Right atrium auricular region (tissue), 2 donors: ENCODE measurements around the gene LTA4H. TPM values are rescaled to one million over a fixed set of nuclear protein-coding genes. Genes with fewer than 3 reads are reported as not detected.

Experiments used
- DNase-seq: peaks from one replicate; pipeline ENCODE4 v3.0.0-alpha.2; 2019; ENCODE audit warnings: low spot score
- H3K27ac ChIP-seq, 2 donors: fragments of 200-600 bp; sonication (generic); 1 replicate in 1 of 2; 2 replicates in 1 of 2; pipeline ENCODE4 v1.5.1; 2016 to 2019
- H3K27me3 ChIP-seq, 2 donors: fragments of 200-600 bp; sonication (generic); one replicate each; pipeline versions ENCODE4 v1.5.1 to v1.6.0; 2017 to 2019
- H3K36me3 ChIP-seq: fragments of 200-600 bp; sonication (generic); one replicate; pipeline ENCODE4 v1.5.1; 2016
- H3K4me1 ChIP-seq, 2 donors: fragments of 200-600 bp; sonication (generic); one replicate each; pipeline versions ENCODE4 v1.5.1 to v1.6.0; 2017 to 2019
- H3K4me3 ChIP-seq, 2 donors: fragments of 200-600 bp; sonication (generic); 1 replicate in 1 of 2; 2 replicates in 1 of 2; pipeline ENCODE4 v1.5.1; 2017 to 2019; ENCODE audit warnings: mild to moderate bottlenecking in 1 of 2, moderate library complexity in 1 of 2
- H3K9me3 ChIP-seq, 2 donors: fragments of 200-600 bp; sonication (generic); one replicate each; pipeline ENCODE4 v1.5.1; 2019
- total RNA-seq, 2 donors: library from RNA; depleted of rRNA; stranded (reverse); fragments of >200 nt; gene quantifications; one replicate each; pipeline ENCODE4 v1.1.0, GENCODE V29; 2016
- TF ChIP-seq, protein P1 (sequence below), 2 donors: fragments of 200-600 bp; sonication (generic); IDR thresholded peaks; one replicate each; pipeline ENCODE4 v1.5.1; 2019; ENCODE audit warnings: antibody characterized with exemption in 2 of 2

The LTA4H gene
- total RNA-seq, result 10 to 100 TPM; 42.3 to 45.5 TPM

DNA sequence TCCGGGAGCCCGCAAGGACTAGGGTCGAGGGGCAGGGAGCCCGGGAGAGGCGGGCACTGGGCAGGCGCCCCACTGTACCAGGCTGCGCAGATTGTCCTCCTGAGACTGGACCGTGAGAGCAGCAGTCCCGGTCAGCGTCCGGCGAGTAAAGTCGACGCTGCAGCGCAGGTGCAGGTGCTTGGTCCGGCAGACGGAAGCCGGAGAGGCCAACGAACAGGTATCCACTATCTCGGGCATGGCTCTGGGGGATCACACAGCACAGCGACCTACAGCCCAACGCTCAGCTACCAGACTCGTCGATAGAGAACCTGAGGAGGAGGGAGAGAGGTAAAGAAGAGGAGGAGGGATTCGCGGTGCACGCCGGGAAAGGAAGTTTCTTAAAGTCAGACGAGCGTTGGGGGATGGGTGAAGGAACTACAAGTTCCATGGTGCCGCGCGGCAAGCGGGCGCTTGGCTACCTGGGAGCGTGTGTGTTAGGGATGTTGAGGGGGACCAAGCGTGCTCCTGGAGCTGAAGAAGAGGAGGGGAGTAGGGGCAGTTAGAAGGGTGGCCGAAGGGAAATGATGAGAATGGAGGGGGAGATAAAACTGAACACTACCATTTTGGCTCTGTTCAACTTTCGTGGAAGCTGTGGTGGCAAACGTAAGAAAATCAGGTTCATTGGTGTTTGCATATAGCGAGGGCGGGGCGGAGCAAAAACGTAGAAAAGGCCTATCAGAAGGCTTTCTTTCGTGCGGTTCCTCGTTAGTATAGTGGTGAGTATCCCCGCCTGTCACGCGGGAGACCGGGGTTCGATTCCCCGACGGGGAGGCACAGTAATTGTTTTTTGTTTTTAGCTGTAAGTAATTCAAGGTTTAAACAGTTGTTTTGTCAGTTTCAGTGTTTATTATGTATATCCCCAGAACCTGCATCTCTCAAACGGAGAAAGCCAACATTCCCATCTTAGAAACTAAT is at the start of gene LTA4H:
TSS of gene LTA4H (minus strand) at position 305 of the 954 bp plus-strand sequence. CDS start at position 237, 68 bp downstream.
- peaks cover 0 to 14% of the 10 kb centered on the region in 2 donors for H3K4me1 ChIP-seq

DNA sequence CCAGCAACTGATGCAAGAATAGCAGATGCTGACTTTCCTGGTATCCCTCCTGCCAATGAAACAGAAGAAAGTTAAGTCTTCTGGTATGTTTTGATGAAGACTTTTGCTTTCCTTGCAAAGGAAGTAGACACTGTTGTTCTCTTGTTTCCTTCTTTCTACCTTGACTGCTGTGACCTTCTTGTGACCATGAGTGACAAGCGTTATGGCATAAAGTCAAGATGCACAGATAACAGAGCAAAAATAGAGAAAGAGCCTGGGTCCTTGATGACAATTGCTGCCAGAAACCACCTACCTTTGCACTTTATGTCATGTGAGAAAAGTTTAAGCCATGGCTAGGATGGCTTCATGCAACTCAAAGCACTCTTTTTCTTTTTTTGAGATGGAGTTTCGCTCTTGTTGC is 49.2 kb upstream of the LTA4H start:
- Histone ChIP-seq H3K4me3 (no peak overlapping the region), H3K27me3 (no peaks in the 10 kb centered on the region), H3K4me1 (no peaks in the 10 kb centered on the region), H3K36me3 (no peaks in the 10 kb centered on the region), H3K9me3 (peaks cover 0 to 5% of the 10 kb centered on the region in 2 donors), H3K27ac (no peak overlapping the region)
- TF ChIP-seq, protein P1, sequence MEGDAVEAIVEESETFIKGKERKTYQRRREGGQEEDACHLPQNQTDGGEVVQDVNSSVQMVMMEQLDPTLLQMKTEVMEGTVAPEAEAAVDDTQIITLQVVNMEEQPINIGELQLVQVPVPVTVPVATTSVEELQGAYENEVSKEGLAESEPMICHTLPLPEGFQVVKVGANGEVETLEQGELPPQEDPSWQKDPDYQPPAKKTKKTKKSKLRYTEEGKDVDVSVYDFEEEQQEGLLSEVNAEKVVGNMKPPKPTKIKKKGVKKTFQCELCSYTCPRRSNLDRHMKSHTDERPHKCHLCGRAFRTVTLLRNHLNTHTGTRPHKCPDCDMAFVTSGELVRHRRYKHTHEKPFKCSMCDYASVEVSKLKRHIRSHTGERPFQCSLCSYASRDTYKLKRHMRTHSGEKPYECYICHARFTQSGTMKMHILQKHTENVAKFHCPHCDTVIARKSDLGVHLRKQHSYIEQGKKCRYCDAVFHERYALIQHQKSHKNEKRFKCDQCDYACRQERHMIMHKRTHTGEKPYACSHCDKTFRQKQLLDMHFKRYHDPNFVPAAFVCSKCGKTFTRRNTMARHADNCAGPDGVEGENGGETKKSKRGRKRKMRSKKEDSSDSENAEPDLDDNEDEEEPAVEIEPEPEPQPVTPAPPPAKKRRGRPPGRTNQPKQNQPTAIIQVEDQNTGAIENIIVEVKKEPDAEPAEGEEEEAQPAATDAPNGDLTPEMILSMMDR (IDR thresholded peaks at IDR 0.05), result no peak
- no peak for DNase-seq

More for the DNA sequence above, at the start of gene LTA4H:
- peak within 1 kb of the TSS; percentile 83 to 88 for H3K27ac ChIP-seq
- H3K9me3 ChIP-seq, result no peaks in the 10 kb centered on the region
- DNase-seq, result peak; percentile 98
- H3K4me3 ChIP-seq, result peak within 1 kb of the TSS; percentile 88 to 92
- no peaks in the 10 kb centered on the region for H3K27me3 ChIP-seq
- no peaks in the 10 kb centered on the region for H3K36me3 ChIP-seq
- TF ChIP-seq, protein P1 (IDR thresholded peaks at IDR 0.05), result no peak

DNA sequence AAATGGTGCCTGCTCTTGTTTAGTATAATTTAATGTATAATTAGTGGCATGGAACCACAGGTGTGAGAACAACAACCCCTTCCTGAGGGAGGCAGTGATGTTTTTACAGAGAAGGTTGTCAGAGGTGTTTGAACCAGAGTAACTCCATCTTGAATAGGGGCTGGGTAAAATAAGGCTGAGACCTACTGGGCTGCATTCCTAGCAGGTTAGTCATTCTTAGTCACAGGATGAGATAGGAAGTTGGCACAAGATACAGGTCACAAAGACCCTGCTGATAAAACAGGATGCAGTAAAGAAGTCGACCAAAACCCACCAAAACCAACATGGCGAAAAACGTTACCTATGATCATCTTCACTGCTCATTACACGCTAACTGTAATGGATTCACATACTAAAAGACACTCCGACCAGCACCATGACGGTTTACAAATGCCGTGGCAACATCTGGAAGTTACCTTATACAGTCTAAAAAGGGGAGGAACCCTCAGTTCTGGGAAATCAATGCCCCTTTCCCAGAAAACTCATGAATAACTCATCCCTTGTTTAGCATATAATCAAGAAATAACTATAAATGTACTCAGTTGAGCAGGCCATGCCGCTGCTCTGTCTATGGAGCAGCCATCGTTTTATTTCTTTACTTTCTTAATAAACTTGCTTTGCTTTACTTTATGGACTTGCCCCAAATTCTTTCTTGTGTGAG is 47.8 kb upstream of the LTA4H start:
- H3K4me1 ChIP-seq, result peaks cover 0 to 4% of the 10 kb centered on the region in 2 donors
- H3K27ac ChIP-seq, result no peak overlapping the region
- H3K4me3 ChIP-seq, result no peak overlapping the region
- TF ChIP-seq, protein P1 (IDR thresholded peaks at IDR 0.05), result no peak
- no peaks in the 10 kb centered on the region for H3K36me3 ChIP-seq
- H3K9me3 ChIP-seq, result peaks cover 0 to 5% of the 10 kb centered on the region in 2 donors
- no peaks in the 10 kb centered on the region for H3K27me3 ChIP-seq
- no peak for DNase-seq

DNA sequence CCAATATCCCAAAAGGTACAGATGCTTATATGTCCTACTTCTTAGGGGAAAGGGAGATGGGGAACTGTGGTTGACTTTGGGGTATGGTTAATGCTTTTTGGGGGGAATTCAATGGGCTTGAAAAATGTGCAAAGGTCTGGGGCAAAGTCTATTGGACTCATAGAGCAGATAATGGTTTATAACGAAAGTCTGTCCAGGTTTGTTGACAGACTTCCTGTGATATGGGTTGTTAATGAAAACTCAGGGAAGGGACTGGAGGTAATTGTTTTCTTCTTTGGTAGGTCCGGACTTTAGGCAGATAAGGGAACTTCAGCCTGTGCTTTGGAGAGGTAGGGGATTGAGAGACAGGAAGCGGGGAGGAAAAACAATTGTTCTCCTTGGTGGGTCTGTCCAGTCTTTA is 46.2 kb upstream of the LTA4H start:
- H3K27me3 ChIP-seq, result no peaks in the 10 kb centered on the region
- TF ChIP-seq, protein P1 (IDR thresholded peaks at IDR 0.05), result no peak
- H3K9me3 ChIP-seq, result peaks cover 0 to 5% of the 10 kb centered on the region in 2 donors
- H3K4me1 ChIP-seq, result peaks cover 0 to 15% of the 10 kb centered on the region in 2 donors
- no peak for DNase-seq
- H3K4me3 ChIP-seq, result no peak overlapping the region
- no peaks in the 10 kb centered on the region for H3K36me3 ChIP-seq
- H3K27ac ChIP-seq, result no peak overlapping the region

DNA sequence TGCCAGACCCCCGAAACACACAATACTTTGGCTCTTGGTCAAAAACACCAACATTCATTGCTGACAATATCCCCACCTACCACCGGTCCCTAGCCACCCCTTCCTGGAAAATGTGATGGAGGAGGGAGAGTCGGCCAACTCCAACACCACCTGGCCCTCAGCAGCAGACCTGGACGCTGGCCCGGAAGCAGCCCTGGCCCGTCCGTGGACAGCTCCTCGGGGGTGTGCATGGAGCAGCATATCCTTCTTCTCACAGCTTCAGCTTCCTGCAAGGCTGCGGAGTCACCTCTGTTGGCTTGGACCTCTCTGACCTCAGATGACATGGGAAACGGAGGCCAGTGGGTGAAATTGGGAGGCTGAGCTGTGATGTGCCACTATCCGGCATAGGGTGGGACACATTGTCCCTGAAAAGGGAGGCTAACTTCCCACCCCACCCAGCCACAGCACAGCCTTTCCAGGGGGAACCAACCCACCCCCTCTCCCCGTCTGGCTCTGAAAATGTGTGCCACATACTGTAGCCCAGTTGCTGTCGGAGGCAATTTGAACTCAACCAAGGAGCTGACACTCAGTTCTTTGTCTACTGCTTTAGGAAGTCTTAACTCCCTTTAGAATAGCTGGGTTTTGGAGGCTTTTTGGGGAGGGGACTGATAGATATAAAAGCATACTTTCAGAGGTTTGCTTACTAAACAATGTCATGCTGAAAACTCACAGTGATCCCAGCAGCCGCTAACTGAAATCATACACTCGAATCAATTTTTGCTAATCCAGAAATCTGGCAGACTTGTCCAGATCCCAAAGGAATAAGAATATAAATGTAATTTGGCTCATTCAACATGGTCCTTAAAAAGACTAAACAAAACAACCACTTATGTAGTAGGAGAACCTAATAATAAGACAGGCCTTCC is 43.1 kb upstream of the LTA4H start:
- DNase-seq, result peak; percentile 69
- H3K27ac ChIP-seq, result peak overlapping the region in 1 of 2 donors; percentile 35
- H3K36me3 ChIP-seq, result no peaks in the 10 kb centered on the region

More for the DNA sequence above, 43.1 kb upstream of the LTA4H start:
- TF ChIP-seq, protein P1 (IDR thresholded peaks at IDR 0.05), result no peak
- Histone ChIP-seq H3K4me3 (no peak overlapping the region), H3K9me3 (no peaks in the 10 kb centered on the region), H3K4me1 (peaks cover 0 to 17% of the 10 kb centered on the region in 2 donors), H3K27me3 (no peaks in the 10 kb centered on the region)
